ENCODE measurements around the gene FABP3. TPM values are rescaled to one million over a fixed set of nuclear protein-coding genes. Genes with fewer than 3 reads are reported as not detected.

Gene FABP3
- total and polyA plus RNA-seq, 2 of the 13 experiments (the other 11 are each of a cell fraction or from before 2014, with no cell fraction given), result 0.21 to 0.24 TPM

DNA sequence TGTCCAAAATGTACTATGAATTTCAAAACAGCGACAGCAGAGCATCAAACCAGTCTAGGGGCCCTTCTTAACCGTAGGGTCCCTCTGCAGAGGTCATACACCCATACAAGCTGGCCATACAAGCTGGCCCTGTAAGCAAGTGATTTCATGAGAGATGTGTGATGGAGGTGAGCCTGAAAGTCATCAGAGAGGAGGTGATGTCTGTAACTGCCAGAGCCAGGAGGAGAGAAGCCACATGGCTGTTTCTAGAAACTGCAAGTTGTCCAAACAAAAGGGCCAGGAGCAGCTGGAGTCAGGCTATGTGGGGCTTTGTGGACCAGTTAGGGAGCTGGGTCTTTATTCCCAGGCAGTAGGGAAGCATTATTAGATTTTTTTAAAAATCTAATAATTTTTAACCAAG, 25.4 kb upstream of the FABP3 start:
- Histone ChIP-seq H3K9me3 (ENCODE audit: low read length) (no peaks in the 10 kb centered on the region), H3K27me3 (ENCODE audit: control insufficient read depth in 1 of 2, insufficient read depth in 2 of 2, low read length in 2 of 2) (peaks cover 0 to 2% of the 10 kb centered on the region in 2 experiments; a peak in 1 of 5 replicates), H3K4me2 (ENCODE audit: low read depth, low read length) (no peak overlapping the region), H3K27ac (ENCODE audit: extremely low read length, insufficient read depth, low read length) (no peak overlapping the region), H3K36me3 (replicated peaks in 1 of 2; ENCODE audit: control insufficient read depth in 1 of 2, insufficient read depth in 2 of 2, low read length in 2 of 2) (no peaks in the 10 kb centered on the region), H3K9ac (ENCODE audit: insufficient read depth, low read depth, low read length) (no peak overlapping the region), H3K4me1 (ENCODE audit: insufficient read depth, low read length) (peaks cover 45% of the 10 kb centered on the region), H3K79me2 (ENCODE audit: insufficient read depth, low read length) (no peaks in the 10 kb centered on the region), H2AFZ (ENCODE audit: low read length) (no peak overlapping the region), H4K20me1 (ENCODE audit: insufficient read depth, low read length) (no peaks in the 10 kb centered on the region), H3K4me3 (replicated peaks in 1 of 3; ENCODE audit: insufficient read depth in 1 of 3, low read depth in 2 of 3, low read length in 3 of 3) (no peak overlapping the region)
- no TSS peak for BruUV-seq (replicated peaks)
- intact Hi-C loops (cut with micrococcal nuclease; ENCODE audit: unreplicated experiment) (no loop called here), in situ Hi-C loops (cut with HindIII; ENCODE audit: extremely low pct_ligation_motif_present, low pct_unique_long_range_greater_than_20kb) (loop anchor here (5.0 kb wide), 1 partner anchor 154 kb away; no protein-coding TSS in a partner anchor)
- 48% methylated on average over 2 of the region's 2 CpGs for WGBS (ENCODE audit: low lambda C conversion rate)
- ChIA-PET POLR2A (no interaction called here), CTCF (ENCODE audit: low intra/inter-chr PET ratio, low total read pairs) (interaction anchor here (1.3 kb wide), 1 partner anchor 25 kb away, joined by 5 read pairs; no protein-coding TSS in a partner anchor)
- no peak for ATAC-seq
- FAIRE-seq, result no peak
- no peak for DNase-seq (ENCODE audit: low spot score)
- TF ChIP-seq ZNF460 (CRISPR knock-in tag; IDR thresholded peaks at IDR 0.05; ENCODE audit: borderline replicate concordance) (no peak), ZBTB38 (CRISPR knock-in tag; IDR thresholded peaks at IDR 0.05) (no peak), ZSCAN25 (CRISPR knock-in tag; IDR thresholded peaks at IDR 0.05) (no peak), ZNF652 (CRISPR knock-in tag; IDR thresholded peaks at IDR 0.05; ENCODE audit: borderline replicate concordance, low read depth) (no peak), ZKSCAN5 (CRISPR knock-in tag; IDR thresholded peaks at IDR 0.05) (peak; percentile 83; the same call in 1 of the 2 replicates), DMAP1 (CRISPR knock-in tag; IDR thresholded peaks at IDR 0.05) (no peak)

GRCh38 chr1:31397360-31398095, 24.7 kb upstream of the FABP3 start:
- H3K9ac ChIP-seq (ENCODE audit: insufficient read depth, low read depth, low read length), result no peak overlapping the region
- peaks cover 45% of the 10 kb centered on the region for H3K4me1 ChIP-seq (ENCODE audit: insufficient read depth, low read length)
- H3K4me2 ChIP-seq (ENCODE audit: low read depth, low read length), result no peak overlapping the region
- POLR2A ChIA-PET, result no interaction called here
- no peaks in the 10 kb centered on the region for H3K79me2 ChIP-seq (ENCODE audit: insufficient read depth, low read length)
- CTCF ChIA-PET (ENCODE audit: low intra/inter-chr PET ratio, low total read pairs), result interaction anchor here (1.3 to 5.4 kb wide), 2 partner anchors 25 to 26 kb away, joined by 5 to 95 read pairs; no protein-coding TSS in a partner anchor
- BruUV-seq (replicated peaks), result no TSS peak
- no peaks in the 10 kb centered on the region for H3K36me3 ChIP-seq (replicated peaks in 1 of 2; ENCODE audit: control insufficient read depth in 1 of 2, insufficient read depth in 2 of 2, low read length in 2 of 2)
- 5% methylated on average over 4 of the region's 4 CpGs for WGBS (ENCODE audit: low lambda C conversion rate)
- no peaks in the 10 kb centered on the region for H4K20me1 ChIP-seq (ENCODE audit: insufficient read depth, low read length)
- intact Hi-C loops (cut with micrococcal nuclease; ENCODE audit: unreplicated experiment) (no loop called here), in situ Hi-C loops (cut with HindIII; ENCODE audit: extremely low pct_ligation_motif_present, low pct_unique_long_range_greater_than_20kb) (loop anchor here (5.0 kb wide), 1 partner anchor 155 kb away; no protein-coding TSS in a partner anchor)
- DNase-seq (ENCODE audit: low spot score), result no peak
- no peak overlapping the region for H3K4me3 ChIP-seq (replicated peaks in 1 of 3; ENCODE audit: insufficient read depth in 1 of 3, low read depth in 2 of 3, low read length in 3 of 3)
- H3K9me3 ChIP-seq (ENCODE audit: low read length), result no peaks in the 10 kb centered on the region
- no peak overlapping the region for H2AFZ ChIP-seq (ENCODE audit: low read length)
- no peak overlapping the region for H3K27ac ChIP-seq (ENCODE audit: extremely low read length, insufficient read depth, low read length)
- no peak for FAIRE-seq
- H3K27me3 ChIP-seq (ENCODE audit: control insufficient read depth in 1 of 2, insufficient read depth in 2 of 2, low read length in 2 of 2), result peaks cover 0 to 2% of the 10 kb centered on the region in 2 experiments; a peak in 1 of 5 replicates
- ATAC-seq, result no peak
- TF ChIP-seq ZNF704 (CRISPR knock-in tag; IDR thresholded peaks at IDR 0.05; ENCODE audit: borderline replicate concordance) (no peak), BCLAF1 (IDR thresholded peaks at IDR 0.05) (no peak), ZNF839 (CRISPR knock-in tag; IDR thresholded peaks at IDR 0.05; ENCODE audit: borderline replicate concordance) (no peak), NFATC3 (CRISPR knock-in tag; IDR thresholded peaks at IDR 0.05) (no peak), FOSL1 (CRISPR knock-in tag; IDR thresholded peaks at IDR 0.05; ENCODE audit: borderline replicate concordance) (no peak), ZNF883 (CRISPR knock-in tag; IDR thresholded peaks at IDR 0.05; ENCODE audit: not compliant biosample characterization) (no peak)
